ENCODE results near the gene ZFP1.

ZFP1 gene

GRCh38 chr16:75179208-75179607, 30.9 kb downstream of the ZFP1 start:
- TF ChIP-seq, protein P1, sequence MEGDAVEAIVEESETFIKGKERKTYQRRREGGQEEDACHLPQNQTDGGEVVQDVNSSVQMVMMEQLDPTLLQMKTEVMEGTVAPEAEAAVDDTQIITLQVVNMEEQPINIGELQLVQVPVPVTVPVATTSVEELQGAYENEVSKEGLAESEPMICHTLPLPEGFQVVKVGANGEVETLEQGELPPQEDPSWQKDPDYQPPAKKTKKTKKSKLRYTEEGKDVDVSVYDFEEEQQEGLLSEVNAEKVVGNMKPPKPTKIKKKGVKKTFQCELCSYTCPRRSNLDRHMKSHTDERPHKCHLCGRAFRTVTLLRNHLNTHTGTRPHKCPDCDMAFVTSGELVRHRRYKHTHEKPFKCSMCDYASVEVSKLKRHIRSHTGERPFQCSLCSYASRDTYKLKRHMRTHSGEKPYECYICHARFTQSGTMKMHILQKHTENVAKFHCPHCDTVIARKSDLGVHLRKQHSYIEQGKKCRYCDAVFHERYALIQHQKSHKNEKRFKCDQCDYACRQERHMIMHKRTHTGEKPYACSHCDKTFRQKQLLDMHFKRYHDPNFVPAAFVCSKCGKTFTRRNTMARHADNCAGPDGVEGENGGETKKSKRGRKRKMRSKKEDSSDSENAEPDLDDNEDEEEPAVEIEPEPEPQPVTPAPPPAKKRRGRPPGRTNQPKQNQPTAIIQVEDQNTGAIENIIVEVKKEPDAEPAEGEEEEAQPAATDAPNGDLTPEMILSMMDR (IDR thresholded peaks at IDR 0.05; ENCODE audit: borderline replicate concordance, control extremely low read depth, extremely low read depth, insufficient read depth, missing control alignments): no peak
- in situ Hi-C loops (cut with MboI; ENCODE audit: low sequenced_read_pairs, unreplicated experiment): no loop called here
- no peak for DNase-seq (ENCODE audit: low spot score)

GRCh38 chr16:75181630-75182029, 33.3 kb downstream of the ZFP1 start:
- TF ChIP-seq, protein P1 (IDR thresholded peaks at IDR 0.05; ENCODE audit: borderline replicate concordance, control extremely low read depth, extremely low read depth, insufficient read depth, missing control alignments): no peak
- DNase-seq (ENCODE audit: low spot score): no peak
- in situ Hi-C loops (cut with MboI; ENCODE audit: low sequenced_read_pairs, unreplicated experiment): no loop called here

- no peak for DNase-seq (ENCODE audit: low spot score)
- TF ChIP-seq, protein P1 (IDR thresholded peaks at IDR 0.05; ENCODE audit: borderline replicate concordance, control extremely low read depth, extremely low read depth, insufficient read depth, missing control alignments): no peak
- in situ Hi-C loops (cut with MboI; ENCODE audit: low sequenced_read_pairs, unreplicated experiment): no loop called here
Observed at GRCh38 chr16:75188832-75189477, 40.6 kb downstream of the ZFP1 start.

GRCh38 chr16:75189638-75190245, 41.4 kb downstream of the ZFP1 start:
- in situ Hi-C loops (cut with MboI; ENCODE audit: low sequenced_read_pairs, unreplicated experiment): no loop called here
- TF ChIP-seq, protein P1 (IDR thresholded peaks at IDR 0.05; ENCODE audit: borderline replicate concordance, control extremely low read depth, extremely low read depth, insufficient read depth, missing control alignments): no peak
- DNase-seq (ENCODE audit: low spot score): no peak

DNA sequence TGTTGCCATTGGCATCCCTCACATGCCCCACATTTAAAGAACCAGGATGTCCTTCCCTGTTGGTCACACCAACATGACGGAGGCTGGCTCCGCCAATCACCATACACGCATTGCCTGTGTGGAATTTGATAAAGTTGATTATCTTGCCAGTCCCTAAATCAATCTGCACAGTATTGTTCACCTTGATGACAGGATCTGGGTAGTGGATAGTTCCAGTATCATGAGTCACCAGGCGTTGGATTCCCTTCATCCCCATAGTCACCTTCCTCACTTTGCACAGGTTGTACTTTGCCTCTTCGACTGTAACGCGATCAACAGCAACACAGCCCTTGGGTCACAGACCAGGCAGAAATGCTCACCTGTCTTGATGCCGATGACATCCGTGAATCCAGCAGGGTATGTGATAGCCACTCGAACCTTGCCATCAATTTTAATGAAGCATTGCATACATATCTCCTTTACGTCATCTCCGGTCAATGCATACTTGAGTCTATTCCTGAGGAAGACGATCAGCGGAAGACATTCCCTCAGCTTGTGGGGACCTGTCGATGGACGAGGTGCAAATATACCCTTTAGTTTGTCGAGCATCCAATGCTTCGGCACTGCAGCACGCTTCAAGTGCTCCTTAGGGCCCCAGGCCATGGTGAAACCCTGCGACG, 44.4 kb downstream of the ZFP1 start:
- DNase-seq (ENCODE audit: low spot score): no peak
- TF ChIP-seq, protein P1 (IDR thresholded peaks at IDR 0.05; ENCODE audit: borderline replicate concordance, control extremely low read depth, extremely low read depth, insufficient read depth, missing control alignments): no peak
- in situ Hi-C loops (cut with MboI; ENCODE audit: low sequenced_read_pairs, unreplicated experiment): no loop called here

DNA sequence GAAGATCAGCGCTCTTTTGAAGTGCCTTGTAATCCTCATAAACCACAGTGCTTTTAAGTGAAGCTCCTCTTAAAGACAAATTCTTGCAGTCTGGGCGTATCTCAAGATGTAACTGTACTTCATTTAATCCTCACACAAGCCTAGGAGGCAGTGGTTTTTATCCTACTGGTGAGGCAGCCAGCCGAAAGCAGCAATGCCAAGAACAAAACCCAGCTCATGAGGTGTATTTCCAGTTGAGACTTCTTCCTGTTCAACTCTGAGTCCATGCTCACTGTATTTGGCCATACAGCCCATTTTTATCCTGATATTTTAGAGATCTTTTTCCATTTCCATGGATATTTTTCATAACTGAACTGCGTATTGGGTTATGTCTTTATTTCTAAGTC, 44.9 kb downstream of the ZFP1 start:
- no peak for DNase-seq (ENCODE audit: low spot score)
- in situ Hi-C loops (cut with MboI; ENCODE audit: low sequenced_read_pairs, unreplicated experiment): no loop called here
- TF ChIP-seq, protein P1 (IDR thresholded peaks at IDR 0.05; ENCODE audit: borderline replicate concordance, control extremely low read depth, extremely low read depth, insufficient read depth, missing control alignments): no peak

Data from GM13976 (cell line).